ENCODE data around the gene STX1B. TPM values are rescaled to one million over a fixed set of nuclear protein-coding genes. Genes with fewer than 3 reads are reported as not detected.

STX1B gene
- total and polyA plus RNA-seq, 2 of the 8 experiments (the other 6 are each of a cell fraction or from before 2014, with no cell fraction given), result 8.9 to 20.2 TPM

DNA sequence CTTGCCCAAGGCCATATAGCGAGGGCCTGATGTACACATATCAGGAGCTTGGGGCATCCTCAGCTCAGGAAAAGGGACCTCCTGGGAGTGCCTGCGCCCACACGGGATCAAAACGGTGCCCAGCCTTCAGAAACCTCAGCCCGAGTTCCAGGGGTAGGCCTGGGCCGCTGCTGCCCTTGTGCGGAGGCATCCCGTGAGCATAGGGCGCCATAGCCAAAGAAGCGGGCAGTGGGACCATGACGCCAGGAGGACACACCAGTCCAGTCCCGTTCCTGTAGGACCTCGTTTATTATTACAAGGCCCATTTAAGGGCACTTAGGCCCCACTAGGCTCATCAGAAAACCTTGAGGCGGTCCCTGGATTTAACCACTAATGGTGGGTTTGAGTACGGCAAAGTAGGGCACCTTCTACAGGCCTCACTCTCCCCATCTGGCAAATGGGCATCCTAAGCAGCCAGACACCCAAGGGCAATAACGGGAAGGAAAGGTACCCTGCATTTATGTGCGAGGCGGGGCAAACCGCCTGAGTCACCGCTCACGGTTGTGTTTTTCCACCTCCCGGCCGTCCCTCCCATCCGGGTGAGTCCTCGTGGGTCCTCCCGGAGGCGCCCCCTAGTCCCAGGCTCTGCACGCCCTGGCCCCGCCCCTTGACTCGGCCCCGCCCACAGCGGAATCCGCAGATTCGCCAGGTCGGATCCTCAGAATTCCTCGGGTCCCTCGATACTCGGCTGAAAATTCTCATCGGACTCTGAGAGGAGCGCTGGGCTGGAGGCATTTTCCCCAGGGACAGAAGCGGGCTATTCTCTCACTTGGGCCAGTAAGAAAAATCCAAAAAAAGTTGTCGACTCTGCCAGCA is 53.6 kb downstream of the STX1B start (continued):
- TF ChIP-seq, protein P1, sequence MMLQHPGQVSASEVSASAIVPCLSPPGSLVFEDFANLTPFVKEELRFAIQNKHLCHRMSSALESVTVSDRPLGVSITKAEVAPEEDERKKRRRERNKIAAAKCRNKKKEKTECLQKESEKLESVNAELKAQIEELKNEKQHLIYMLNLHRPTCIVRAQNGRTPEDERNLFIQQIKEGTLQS (IDR thresholded peaks at IDR 0.05; ENCODE audit: insufficient read depth, low read depth, low read length), result no peak
- no peak for TF ChIP-seq SP1 (IDR thresholded peaks at IDR 0.05; ENCODE audit: low read depth, low read length)
